Kidney epithelial cell (primary cell): Measurements from ENCODE around the gene PHACTR3. TPM values are rescaled to one million over a fixed set of nuclear protein-coding genes. Genes with fewer than 3 reads are reported as not detected.

Experiments used
- DNase-seq: peaks from one replicate; pipeline ENCODE4 v3.0.0-alpha.2; 2010; ENCODE audit warnings: low read depth
- H3K27me3 ChIP-seq: 2 replicates; pipeline ENCODE4 v1.6.0; 2011; ENCODE audit warnings: low read length; ENCODE audit not compliant: control insufficient read depth, insufficient read depth
- H3K36me3 ChIP-seq: 2 replicates; pipeline ENCODE4 v1.5.1; 2011; ENCODE audit warnings: low read length; ENCODE audit not compliant: control insufficient read depth, insufficient read depth
- H3K4me3 ChIP-seq: 2 replicates; pipeline ENCODE4 v1.5.1; 2011; ENCODE audit warnings: low read depth, mild to moderate bottlenecking, control low read depth, low read length
- total RNA-seq: library from RNA; depleted of rRNA; stranded (reverse); fragments of >200 nt; gene quantifications from 2 replicates; pipeline ENCODE4 v1.2.3, GENCODE V29; 2015
- TF ChIP-seq, protein P1 (sequence below): IDR thresholded peaks from 2 replicates; pipeline ENCODE4 v1.5.1; 2011; ENCODE audit warnings: mild to moderate bottlenecking, moderate library complexity, low read length, control low read depth, inconsistent platforms; ENCODE audit not compliant: insufficient read depth, poor library complexity, severe bottlenecking

PHACTR3 gene
- total RNA-seq, 1 donor from 2014 or later: not detected

DNA sequence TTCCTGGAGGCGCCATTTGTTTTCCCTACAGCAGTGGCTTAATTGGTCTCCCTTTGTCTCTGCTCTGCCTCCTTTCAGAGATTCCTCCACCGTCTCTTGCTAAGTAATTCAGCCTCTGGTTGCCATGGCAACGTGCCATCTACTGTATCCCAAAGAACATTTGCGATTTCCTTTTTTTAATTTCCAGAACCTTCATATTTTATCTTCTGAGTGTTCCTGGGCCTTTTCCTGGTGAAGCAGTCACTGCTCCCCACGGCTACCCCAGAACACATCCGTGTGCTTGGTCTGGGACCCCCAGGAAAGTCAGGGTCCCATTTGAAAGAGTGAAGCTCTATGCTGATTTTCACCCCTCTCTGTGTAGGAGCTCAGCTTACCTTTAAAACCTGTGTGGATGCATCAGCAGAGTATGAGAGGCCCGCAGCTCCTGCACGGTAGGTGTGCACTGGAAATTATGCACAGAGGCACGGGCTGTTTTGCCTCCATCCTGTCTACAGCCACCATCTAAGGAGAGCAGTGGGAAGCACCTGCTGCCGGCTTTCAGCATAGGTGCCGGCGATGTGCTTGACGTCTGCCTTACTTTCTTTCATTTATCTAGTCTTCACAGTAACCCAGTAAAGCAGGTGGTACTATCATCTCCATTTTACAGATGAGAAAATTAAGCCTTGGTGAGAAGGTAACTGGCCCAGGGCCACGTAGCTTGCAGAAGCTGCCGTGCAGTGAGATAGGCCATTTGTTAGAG lies 206.3 kb downstream of the PHACTR3 start:
- no peaks in the 10 kb centered on the region for H3K36me3 ChIP-seq
- TF ChIP-seq, protein P1, sequence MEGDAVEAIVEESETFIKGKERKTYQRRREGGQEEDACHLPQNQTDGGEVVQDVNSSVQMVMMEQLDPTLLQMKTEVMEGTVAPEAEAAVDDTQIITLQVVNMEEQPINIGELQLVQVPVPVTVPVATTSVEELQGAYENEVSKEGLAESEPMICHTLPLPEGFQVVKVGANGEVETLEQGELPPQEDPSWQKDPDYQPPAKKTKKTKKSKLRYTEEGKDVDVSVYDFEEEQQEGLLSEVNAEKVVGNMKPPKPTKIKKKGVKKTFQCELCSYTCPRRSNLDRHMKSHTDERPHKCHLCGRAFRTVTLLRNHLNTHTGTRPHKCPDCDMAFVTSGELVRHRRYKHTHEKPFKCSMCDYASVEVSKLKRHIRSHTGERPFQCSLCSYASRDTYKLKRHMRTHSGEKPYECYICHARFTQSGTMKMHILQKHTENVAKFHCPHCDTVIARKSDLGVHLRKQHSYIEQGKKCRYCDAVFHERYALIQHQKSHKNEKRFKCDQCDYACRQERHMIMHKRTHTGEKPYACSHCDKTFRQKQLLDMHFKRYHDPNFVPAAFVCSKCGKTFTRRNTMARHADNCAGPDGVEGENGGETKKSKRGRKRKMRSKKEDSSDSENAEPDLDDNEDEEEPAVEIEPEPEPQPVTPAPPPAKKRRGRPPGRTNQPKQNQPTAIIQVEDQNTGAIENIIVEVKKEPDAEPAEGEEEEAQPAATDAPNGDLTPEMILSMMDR: no peak
- no peak for DNase-seq

DNA sequence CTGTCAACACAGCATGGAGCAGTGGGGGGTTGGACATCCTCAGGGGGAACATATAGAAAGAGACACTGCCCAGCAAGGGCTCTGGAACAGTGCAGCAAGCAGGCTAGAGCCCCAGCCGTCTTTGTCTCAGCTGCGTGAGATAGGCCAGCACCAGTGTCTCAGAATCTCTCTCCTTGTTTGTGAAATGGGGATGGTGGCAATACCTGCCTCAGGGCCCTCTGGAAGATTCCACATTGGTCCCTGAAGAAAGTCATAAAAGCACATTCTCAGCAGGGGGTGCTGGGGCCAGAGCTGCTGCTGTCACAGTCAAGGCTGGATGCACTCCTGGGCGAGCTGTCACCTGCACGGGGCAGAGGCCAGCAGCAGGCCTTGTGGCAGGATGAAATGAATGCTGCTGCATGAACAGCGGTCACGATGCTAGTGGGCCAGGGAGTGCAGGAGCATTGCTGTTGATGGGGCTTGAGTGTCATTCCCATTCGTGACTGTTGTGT lies 207.4 kb downstream of the PHACTR3 start:
- no peak for DNase-seq

More for the DNA sequence above, 206.3 kb downstream of the PHACTR3 start:
- Histone ChIP-seq H3K27me3 (no peaks in the 10 kb centered on the region), H3K4me3 (no peak overlapping the region)

DNA sequence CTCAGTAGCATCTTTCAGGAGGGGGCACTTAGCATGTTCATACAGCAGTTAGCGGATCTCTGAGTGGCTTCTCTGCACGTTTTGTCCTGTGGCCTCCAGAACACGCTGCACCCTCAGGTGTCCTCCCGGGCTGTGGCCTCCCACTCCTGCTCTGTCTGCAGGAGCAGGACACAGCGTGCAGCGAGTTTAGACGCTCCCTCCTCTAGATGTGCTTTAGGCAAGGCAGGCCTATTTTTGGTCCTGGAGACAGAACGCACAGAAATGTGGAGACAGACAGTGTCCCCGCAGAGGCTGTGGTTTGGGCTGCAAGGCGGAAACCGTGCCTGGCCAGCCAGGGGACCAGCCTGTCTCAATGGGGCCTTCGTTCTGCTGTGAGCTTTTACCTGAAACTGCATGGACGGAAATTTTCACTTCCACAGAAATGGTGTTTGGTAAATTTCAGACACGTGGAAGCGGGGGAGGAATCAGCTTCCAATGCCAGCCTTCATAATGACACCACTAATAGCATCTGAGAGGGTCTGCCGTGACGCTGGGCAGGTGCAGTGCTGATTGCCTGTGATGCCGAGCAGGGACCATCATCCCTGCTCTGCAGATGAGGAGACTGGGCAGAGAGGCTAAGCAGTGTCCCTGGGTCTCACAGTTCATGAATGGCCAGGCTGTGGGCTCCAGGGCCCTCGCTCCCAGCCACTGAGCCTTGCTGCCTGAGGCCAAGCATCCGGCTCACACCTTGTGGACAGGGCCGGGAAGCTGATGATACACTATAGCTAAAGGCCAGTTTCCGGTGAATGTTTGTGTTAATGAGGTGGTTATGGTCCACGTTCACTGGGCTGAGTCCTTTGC lies 208.2 kb downstream of the PHACTR3 start:
- no peak for DNase-seq
- TF ChIP-seq, protein P1: no peak

More for the DNA sequence above, 207.4 kb downstream of the PHACTR3 start:
- no peak overlapping the region for H3K4me3 ChIP-seq
- no peaks in the 10 kb centered on the region for H3K36me3 ChIP-seq
- H3K27me3 ChIP-seq: no peaks in the 10 kb centered on the region
- TF ChIP-seq, protein P1: no peak

DNA sequence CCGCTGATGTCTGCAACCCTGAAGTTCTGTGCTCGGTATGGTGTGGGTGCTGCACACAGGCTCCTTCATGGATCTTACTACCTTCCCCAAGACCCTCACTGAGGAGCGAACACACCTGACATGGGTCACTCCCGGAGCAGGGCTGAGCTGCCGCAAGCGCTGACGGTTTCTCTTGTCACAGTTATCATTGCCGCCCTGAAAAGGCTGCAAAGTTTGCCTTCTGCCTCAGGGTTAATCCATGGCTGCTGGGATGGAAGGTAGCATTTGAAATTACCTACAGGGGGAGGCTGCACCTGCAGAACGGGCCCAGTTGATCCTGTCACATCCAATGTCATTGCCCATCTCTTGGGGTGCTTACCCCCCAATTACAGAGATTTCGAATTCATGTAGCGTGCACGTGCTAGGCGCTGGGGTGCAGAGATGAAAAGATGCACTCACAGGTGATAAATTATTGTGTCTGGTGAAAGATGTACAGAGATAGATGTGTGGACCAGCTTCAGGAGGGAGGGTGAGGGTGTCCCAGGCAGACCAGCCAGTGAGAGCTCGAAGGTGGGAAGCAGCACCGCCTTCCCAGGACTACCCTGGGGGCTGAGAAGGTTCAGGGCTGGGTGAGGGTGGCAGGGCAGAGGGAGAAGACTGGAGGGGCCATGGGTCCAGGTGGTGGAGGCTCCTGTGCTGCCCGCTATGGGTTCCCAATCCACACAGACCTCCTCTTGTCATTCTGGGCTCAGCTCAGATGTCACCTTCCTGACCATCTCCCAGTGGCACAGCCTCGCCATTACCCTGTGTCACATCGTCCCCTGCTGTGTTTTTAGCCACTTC lies 209.0 kb downstream of the PHACTR3 start:
- TF ChIP-seq, protein P1: no peak
- H3K4me3 ChIP-seq: no peak overlapping the region
- no peak for DNase-seq
- H3K36me3 ChIP-seq: no peaks in the 10 kb centered on the region
- no peaks in the 10 kb centered on the region for H3K27me3 ChIP-seq

More for the DNA sequence above, 208.2 kb downstream of the PHACTR3 start:
- Histone ChIP-seq H3K4me3 (no peak overlapping the region), H3K36me3 (no peaks in the 10 kb centered on the region), H3K27me3 (no peaks in the 10 kb centered on the region)

DNA sequence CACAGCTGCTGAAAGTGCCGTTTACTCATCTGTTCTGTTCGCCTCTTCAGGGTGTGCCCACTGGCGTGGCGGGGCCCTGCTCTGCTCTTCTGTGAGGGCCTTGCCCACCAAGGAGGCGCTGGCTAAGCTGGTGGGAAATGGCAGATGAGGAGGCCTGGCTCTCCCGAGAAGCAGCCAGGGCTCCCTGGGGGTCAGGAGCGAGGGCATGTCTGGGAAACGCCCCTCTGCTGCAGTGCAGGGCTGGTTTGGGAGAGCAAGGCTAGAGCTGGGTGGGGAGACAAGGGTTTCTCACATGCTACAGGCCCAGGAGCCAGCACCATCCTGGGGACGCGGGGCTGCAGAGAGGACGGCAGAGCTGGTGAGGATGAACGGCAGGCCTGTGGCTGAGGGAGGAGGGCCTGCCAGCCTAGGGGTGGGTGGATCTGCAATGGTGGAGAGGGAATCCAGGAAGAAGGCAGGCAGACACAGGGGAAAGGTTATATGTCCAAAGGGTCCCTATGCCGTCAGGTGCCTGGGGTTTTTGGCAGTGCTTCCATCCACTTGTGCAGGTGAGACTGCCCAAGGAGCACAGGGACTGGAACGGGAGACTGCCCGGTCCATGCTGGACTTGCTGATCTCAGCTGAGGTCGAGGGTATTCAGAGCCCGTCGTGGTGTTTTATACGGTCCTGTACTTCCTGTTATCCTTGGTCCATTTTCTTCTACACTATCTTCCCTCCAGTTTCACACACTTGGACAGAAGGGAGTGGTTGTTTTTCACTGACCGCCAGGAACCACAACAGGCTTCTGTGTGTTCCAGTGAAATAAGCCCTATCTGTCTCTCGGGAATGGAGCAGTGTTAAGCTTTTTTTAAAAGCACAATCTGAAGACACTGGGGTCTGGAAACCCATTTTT lies 209.9 kb downstream of the PHACTR3 start:
- TF ChIP-seq, protein P1: no peak

More for the DNA sequence above, 209.9 kb downstream of the PHACTR3 start:
- no peak for DNase-seq
- H3K4me3 ChIP-seq: no peak overlapping the region
- no peaks in the 10 kb centered on the region for H3K36me3 ChIP-seq
- no peaks in the 10 kb centered on the region for H3K27me3 ChIP-seq
